Brain microvascular endothelial cell (primary cell): Measurements from ENCODE around the gene SMIM14.
"Not testable (repeated sequence)": the region's sequence is repeated elsewhere in the genome, so short reads cannot be mapped to it uniquely, and the experiment has no call there.

Source experiments
- DNase-seq: peaks from one replicate; pipeline ENCODE4 v3.0.0-alpha.2; 2020
- H3K27ac ChIP-seq: fragments of 250-450 bp; sonication (Bioruptor Pico); 2 replicates; pipeline ENCODE4 v1.5.1; 2020; ENCODE audit warnings: mild to moderate bottlenecking, moderate library complexity
- H3K27me3 ChIP-seq: fragments of 250-450 bp; sonication (Bioruptor Pico); replicated peaks from 2 replicates; pipeline ENCODE4 v1.5.1; 2020; ENCODE audit warnings: mild to moderate bottlenecking
- H3K36me3 ChIP-seq: fragments of 250-450 bp; sonication (Bioruptor Pico); replicated peaks from 2 replicates; pipeline ENCODE4 v1.5.1; 2020; ENCODE audit warnings: mild to moderate bottlenecking
- H3K4me3 ChIP-seq: 2 replicates; pipeline ENCODE4 v1.5.1; 2011; ENCODE audit warnings: low read depth, mild to moderate bottlenecking, control low read depth, low read length, moderate library complexity
- CTCF ChIP-seq: IDR thresholded peaks from 2 replicates; pipeline ENCODE4 v1.5.1; 2011; ENCODE audit warnings: low read depth, mild to moderate bottlenecking, moderate library complexity, low read length, control low read depth, inconsistent platforms; ENCODE audit errors: missing control alignments
- in situ Hi-C: cut with HindIII; loops from 2 replicates; pipeline ENCODE4 v1.10.0; 2017; ENCODE audit warnings: low sequenced_read_pairs, low pct_ligation_motif_present

The SMIM14 gene

GRCh38 chr4:39562792-39563191, 75.9 kb downstream of the SMIM14 start:
- no peaks in the 10 kb centered on the region for H3K27me3 ChIP-seq
- no peaks in the 10 kb centered on the region for H3K36me3 ChIP-seq
- H3K4me3 ChIP-seq, result no peak overlapping the region
- no peak for DNase-seq
- in situ Hi-C loops, result no loop called here
- H3K27ac ChIP-seq, result no peak overlapping the region
- no peak for TF ChIP-seq CTCF

- DNase-seq, result no peak
- no peak overlapping the region for H3K27ac ChIP-seq
- in situ Hi-C loops, result no loop called here
- no peak overlapping the region for H3K4me3 ChIP-seq
- no peak for TF ChIP-seq CTCF
- H3K36me3 ChIP-seq, result no peaks in the 10 kb centered on the region
- no peaks in the 10 kb centered on the region for H3K27me3 ChIP-seq
Observed at GRCh38 chr4:39559626-39560025, 79.0 kb downstream of the SMIM14 start.

- DNase-seq, result no peak
- Histone ChIP-seq H3K36me3 (peaks cover 4% of the 10 kb centered on the region), H3K27ac (no peak overlapping the region), H3K4me3 (no peak overlapping the region), H3K27me3 (no peaks in the 10 kb centered on the region)
- TF ChIP-seq CTCF, result no peak
- in situ Hi-C loops, result no loop called here
Observed at GRCh38 chr4:39555472-39555871, 83.2 kb downstream of the SMIM14 start.

- no peak for DNase-seq
- Histone ChIP-seq H3K27me3 (no peaks in the 10 kb centered on the region), H3K4me3 (no peak overlapping the region), H3K27ac (no peak overlapping the region), H3K36me3 (no peaks in the 10 kb centered on the region)
- no peak for TF ChIP-seq CTCF
- in situ Hi-C loops, result no loop called here
Observed at GRCh38 chr4:39548425-39549067, 90.1 kb downstream of the SMIM14 start.

- Histone ChIP-seq H3K36me3 (no peaks in the 10 kb centered on the region), H3K27ac (no peak overlapping the region), H3K4me3 (no peak overlapping the region), H3K27me3 (no peaks in the 10 kb centered on the region)
- no peak for TF ChIP-seq CTCF
- DNase-seq, result no peak
- in situ Hi-C loops, result no loop called here
Observed at GRCh38 chr4:39544580-39545315, 93.9 kb downstream of the SMIM14 start.

GRCh38 chr4:39544080-39544479, 94.6 kb downstream of the SMIM14 start:
- H3K27me3 ChIP-seq, H3K27ac ChIP-seq, in situ Hi-C loops: not testable (repeated sequence)

More at GRCh38 chr4:39544080-39544479, 94.6 kb downstream of the SMIM14 start:
- not testable (repeated sequence) for H3K36me3 ChIP-seq, DNase-seq, H3K4me3 ChIP-seq
